ENCODE measurements around the gene NUP153.
"Not testable (repeated sequence)": the region's sequence is repeated elsewhere in the genome, so short reads cannot be mapped to it uniquely, and the experiment has no call there.

NUP153 gene

DNA sequence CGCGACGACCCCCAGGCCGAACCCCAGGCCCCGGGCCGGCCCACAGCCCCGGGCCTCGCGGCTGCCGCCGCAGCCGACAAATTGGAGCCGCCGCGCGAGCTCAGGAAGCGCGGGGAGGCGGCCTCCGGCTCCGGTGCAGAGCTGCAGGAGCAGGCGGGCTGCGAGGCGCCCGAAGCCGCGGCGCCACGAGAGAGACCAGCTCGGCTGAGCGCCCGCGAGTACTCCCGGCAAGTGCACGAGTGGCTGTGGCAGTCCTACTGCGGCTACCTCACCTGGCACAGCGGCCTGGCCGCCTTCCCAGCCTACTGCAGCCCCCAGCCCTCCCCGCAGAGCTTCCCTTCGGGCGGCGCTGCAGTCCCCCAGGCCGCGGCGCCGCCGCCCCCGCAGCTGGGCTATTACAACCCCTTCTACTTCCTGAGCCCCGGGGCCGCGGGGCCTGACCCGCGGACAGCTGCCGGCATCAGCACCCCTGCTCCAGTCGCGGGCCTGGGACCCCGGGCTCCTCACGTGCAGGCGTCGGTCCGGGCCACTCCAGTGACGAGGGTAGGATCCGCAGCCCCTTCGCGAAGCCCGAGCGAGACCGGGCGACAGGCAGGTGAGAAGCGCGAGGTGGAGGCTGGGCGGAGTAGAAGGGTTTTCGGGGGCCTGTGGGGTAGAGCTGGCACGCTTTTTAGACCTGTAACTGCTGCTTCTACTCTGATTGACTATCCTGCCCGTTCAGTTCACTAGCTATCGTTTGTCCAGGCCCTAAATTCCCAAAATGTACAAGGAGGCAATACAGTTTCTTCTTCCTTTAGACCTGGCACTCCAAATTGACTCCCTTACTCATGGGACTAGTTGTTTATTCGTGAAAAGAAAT lies 106.0 kb downstream of the NUP153 start:
- DNase-seq: no peak

DNA sequence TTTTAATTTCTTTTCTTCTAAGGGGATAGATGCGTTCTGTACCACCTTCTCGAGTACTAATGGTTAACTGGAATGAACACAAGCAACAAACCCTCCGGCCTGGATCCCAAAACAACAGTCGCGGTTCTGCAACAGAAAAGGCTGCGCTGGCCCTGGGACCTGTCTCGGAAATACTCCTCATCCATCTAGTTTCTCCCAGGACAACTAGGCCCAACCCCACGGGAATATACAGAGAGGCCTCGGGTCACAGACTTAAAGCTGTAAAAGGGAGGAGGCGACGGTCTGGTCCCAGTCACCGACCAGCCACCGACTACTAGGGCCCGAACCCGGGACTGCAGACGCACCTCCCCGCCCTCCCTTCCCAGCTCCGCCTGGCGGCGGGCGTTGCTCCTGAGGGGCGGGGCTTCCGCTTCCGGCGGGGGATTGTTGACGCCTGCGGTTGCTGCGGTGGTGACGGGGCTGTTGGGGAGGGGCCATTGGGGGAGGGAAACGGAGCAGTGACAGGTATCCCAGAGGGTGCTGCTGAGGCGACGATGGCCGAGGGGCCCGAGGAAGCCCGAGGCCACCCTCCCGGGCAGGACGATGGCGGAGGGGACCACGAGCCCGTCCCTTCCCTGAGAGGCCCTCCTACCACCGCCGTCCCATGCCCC lies 106.7 kb downstream of the NUP153 start, which contains the start of gene FAM8A1:
FAM8A1 (plus strand) TSS at position 426 of the 650 bp plus-strand sequence; CDS start at position 534, 108 bp downstream.
- peak; percentile 55 for DNase-seq

DNA sequence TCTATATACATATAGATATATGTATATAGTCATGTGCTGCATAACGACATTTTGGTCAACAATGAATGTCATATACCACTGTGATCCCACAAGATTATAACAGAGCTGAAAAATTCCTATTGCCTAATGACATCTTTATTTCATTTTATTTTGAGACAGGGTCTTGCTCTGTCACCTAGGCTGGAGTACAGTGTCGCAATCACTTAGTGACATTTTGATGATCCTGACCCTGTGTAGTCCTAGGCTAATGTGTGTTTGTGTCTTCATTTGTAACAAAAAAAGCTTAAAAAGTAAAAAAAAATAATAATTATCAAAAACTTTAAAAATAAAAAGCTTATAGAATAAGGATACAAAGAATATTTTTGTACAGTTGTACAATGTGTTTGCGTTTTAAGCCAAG lies 110.6 kb downstream of the NUP153 start:
- DNase-seq: no peak

DNA sequence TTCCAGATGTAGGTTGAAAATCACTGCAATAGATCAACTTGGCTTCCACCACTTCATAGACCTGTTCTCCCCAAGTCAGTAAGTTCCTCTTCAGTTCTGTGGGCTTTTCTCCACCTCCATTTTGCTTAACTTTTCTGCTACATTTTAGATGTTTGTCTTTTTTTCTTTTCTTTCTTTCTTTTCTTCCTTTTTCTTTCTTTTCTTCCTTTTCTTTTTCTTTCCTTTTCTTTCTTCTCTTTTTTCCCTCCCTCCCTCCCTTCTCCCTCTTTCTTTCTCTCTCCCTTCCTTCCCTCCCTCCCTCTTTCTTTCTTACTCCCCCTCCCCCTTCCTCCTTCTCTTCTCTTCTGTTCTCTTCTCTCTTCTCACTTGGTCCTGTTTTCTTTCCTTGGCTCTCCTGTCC lies 113.5 kb downstream of the NUP153 start:
- no peak for DNase-seq

DNA sequence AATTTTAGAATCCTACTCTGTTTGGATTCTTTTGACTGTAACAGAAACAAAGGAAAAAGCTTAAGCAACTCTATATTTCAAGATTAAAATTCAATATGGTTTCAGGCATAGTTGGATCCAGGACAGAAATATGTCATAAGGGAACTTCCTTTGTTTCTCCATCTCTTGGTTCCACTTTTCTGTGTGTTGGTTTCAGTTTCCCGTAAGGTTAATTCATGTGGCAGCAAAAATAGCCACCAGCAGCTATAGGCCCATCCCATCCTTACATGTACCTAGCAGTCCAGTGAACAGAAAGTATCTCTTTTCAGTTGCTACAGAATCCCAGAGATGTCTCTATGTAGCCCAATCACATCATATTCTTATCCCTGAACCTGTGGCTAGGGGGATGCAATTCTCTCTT lies 115.4 kb downstream of the NUP153 start:
- DNase-seq: no peak

DNA sequence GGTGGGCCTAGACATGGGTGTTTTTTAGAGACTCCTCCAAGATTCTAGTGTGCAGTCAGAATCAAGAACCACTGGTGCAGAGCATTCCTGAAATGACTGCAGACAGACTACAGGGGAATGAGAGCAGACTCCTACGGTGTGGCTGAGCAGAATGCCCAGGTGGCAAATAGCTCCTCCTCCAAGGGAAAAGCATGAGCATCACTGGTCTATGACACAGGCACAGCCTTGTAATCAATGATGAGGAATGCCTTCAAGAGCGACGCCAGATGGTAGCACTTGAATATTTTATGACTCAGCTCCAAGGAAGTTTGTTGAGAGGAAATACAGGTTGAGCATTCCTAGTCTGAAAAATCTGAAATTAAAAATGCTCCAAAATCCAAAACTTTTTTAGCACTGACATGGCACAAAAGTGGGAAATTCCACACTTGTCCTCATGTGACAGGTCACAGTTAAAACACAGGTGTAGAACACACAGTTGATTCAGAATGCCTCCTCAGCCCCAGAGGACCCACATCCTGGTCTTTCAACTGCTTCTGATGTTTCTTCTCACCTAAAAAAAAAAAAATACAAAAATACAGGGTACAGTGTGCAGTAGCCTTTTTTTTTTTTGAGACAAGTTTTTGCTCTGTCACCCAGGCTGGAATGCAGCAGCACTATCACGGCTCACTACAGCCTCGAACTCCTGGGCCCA lies 117.2 kb downstream of the NUP153 start:
- DNase-seq: no peak

DNA sequence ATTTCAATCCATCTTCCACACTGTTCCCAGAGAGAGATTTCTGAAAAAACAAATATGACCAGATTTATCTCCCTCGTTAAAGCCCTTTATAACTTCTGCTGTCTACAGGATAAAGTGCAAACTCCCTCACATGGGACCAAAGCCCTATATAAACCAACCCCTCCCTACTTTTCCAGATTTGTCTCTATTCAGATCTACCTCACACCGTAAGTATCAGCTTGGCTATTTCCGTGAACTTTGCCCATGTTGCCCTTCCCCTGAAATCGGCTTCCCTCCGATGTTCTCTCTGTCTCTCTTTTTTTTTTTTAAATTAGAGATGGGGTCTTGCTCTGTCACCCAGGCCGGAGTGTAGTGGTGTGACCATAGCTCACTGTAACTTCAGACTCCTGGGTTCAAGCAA lies 118.7 kb downstream of the NUP153 start:
- DNase-seq: no peak

DNA sequence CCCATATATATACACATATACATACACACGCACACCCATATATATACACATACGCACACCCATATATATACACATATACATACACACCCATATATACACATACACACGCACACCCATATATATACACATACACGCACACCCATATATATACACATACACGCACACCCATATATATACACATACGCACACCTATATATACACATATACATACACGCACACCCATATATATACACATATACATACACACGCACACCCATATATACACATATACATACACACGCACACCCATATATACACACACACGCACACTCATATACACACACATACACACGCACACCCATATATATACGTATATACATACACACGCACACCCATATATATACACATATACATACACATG lies 120.1 kb downstream of the NUP153 start:
- not testable (repeated sequence) for DNase-seq

DNA sequence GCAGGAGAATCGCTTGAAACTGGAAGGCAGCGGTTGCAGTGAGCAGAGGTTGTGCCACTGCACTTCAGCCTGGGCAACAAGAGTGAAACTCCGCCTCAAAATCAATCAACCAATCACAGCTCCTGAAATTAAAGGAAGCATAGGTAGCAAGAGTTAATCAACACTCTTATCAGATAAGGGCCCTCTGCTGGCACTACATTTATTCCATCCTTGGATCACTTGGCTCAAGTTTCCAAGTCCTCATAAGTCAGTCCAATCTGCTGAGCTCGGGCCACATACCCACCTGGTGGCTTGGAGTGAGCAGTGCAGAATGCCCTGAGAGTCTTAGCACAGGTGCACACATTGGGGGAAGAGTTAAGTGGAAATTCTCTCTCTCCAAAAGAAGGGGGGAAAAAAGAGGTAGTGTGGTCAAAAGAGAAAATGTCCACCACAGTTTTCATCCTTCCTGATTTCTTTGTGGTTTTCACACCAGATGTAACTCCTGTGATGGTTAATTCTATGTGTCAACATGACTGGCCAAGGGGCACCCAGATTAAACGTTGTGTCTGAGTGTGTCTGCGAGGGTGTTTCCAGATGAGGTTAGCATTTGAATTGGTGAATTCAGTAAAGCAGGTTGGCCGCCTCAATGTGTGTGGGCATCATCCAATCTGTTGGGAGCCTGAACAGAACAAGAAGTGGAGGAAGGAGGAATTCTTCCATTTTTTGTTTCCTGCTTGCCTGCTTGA lies 120.8 kb downstream of the NUP153 start:
- no peak for DNase-seq

DNA sequence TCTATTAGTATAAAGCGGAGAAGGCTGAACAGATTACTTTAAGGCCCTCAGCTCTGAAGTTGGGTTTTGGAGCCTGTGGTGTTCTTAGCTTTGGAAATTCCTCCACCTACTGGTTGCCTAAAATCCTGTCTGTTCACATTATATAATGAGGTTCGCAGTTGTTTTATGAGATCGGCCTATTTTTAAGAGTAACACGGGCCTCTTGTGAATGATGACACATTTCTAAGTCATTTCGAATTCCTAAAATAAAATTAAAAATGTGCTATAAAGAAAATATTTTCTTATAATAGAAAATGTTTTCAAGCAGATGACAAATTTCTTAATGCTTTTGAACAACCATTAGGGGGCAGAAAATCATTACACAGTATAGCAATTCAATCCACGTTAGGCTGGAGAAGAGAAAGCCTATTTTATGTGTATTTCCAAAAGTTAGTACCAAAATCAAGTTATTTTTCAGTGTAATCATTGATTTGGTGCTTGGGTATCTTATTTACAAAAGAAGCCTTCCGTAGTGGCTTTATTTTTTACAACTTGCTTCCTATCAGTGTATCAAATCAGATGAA lies 122.4 kb downstream of the NUP153 start:
- DNase-seq: peak; percentile 53

DNA sequence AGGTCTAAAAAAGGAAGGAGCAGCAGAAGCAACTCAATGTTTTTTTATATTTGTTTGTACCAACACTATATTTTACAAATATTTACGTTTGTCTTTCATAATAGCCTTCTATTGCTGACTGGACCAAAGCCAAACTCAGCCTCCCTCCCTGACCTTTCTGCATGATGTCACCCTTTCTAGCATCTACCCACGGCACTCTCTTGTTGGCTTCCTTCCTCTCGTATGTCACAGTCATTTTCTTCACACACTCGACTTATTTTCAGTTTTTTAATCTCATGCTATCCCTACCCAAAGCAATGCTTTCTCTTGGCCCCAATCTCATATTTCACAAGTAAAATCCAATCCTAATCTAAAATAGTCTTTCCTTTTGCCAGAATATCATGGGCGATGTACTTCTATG lies 122.9 kb downstream of the NUP153 start:
- no peak for DNase-seq

DNA sequence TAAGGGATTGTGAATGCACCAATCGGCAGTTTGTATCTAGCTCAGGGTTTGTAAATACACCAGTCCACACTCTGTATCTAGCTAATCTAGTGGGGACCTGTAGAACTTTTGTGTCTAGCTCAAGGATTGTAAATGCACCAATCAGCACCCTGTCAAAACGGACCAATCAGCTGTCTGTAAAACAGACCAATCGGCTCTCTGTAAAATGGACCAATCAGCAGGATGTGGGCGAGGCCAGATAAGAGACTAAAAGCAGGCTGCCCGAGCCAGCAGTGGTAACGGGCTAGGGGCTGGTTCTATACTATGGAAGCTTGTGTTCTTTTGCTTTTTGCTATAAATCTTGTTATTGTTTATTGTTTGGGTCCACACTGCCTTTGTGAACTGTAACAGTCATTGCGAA lies 125.4 kb downstream of the NUP153 start:
- not testable (repeated sequence) for DNase-seq

DNA sequence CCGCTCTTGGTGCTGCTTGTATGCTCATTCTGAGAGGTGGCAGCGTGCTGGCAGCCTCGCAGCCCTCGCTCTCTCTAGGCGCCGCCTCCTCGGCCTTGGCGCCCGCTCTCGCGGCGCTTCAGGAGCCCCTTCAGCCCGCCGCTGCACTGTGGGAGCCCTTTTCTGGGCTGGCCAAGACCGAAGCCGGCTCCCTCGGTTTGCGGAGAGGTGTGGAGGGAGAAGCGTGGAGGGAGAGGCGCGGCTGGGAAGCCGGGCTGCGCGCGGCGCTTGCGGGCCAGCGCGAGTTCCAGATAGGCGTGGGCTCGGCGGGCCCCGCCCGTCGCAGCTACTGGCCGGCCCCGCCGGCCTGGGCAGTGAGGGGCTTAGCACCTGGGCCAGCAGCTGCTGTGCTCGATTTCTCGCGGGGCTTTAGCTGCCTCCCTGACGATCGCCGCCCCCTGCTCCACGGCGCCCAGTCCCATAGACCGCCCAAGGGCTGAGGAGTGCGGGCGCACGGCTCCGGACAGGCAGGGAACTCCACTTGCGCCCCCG lies 126.1 kb downstream of the NUP153 start:
- DNase-seq: no peak

DNA sequence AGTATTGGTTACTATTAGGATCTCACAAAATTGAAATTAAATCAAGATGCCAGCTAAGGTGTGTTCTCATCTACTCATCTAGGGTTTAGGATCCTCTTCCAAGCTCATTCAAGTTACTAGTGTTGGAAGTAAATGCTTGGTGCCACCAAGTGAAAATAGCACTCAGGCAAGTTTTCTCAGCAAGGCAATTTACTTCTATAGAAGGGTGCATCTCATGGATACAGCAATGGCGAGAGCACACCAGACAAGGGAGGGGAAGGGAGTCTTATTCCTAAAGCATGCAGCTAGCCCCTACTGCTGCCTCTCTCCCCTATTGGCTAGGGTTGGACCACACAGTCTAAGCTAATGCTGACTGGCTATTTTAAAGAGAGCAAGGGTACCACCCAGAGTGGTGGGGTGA lies 129.7 kb downstream of the NUP153 start:
- DNase-seq: no peak

DNA sequence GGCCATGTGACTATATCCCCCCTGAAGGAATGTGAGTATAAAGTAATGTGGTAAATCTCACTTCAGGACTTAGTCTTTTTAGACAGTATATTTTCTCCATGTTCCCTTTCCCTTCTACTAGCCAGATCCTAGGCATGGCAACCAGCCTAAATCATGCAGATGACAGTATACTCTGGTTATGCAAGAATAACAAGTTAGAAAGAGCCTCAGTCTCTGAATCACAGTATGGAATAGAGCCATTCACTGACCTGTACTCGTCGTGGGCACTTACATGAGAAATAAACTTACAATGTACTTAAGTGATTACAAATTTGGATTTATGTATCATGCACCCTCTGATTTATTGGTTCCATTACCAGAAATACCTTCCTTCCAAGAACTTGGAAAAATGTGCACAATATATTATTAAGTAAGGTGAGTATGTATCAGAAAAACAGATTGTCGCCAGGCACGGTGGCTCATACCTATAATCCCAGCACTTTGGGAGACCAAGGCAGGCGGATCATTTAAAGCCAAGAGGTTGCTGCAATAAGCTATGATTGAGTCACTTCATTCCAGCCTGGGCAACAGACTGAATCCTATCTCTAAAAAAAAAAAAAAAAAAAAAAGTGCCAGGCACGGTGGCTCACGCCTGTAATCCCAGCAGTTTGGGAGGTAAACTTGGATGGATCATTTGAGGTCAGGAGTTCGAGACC lies 131.7 kb downstream of the NUP153 start:
- no peak for DNase-seq

DNA sequence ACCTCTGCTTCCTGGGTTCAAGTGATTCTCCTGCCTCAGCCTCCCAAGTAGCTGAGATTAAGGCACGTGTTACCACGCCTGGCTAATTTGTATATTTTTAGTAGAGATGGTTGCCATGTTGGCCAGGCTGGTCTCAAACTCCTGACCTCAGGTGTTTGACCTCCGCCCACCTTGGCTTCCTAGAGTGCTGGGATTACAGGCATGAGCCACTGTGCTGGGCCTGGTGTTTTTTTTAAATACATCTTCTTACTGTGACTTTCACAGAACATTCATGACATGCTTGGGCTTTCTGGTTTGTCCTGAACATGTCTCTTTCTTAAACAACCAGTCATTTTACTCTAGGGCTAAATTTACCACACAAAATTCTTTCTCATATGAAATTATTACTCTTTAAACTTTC lies 141.3 kb downstream of the NUP153 start:
- DNase-seq: no peak

All from NCI-H187 treated with DMSO at 0.1 percent for 48 hours (cell line).